Endothelial cell of umbilical vein (primary cell): ENCODE data around the gene TMEM63B. TPM values are rescaled to one million over a fixed set of nuclear protein-coding genes. Genes with fewer than 3 reads are reported as not detected.

Experiments
- BruUV-seq: library from RNA; stranded (reverse); fragments of 400-500 nt; replicated peaks from 2 replicates; lab custom pipeline; 2021; lab: Mats Ljungman, UMichigan
- CTCF ChIA-PET: fragments of 300-600, 350-600 bp; sonication (Branson Sonifier 250); formaldehyde crosslinking; loops from one replicate; lab custom pipeline; 2021; ENCODE audit warnings: antibody characterized with exemption, inconsistent platforms; lab: Charles Lee
- POLR2A ChIA-PET: fragments of 300-600, 350-600 bp; sonication (Branson Sonifier 250); formaldehyde crosslinking; loops from one replicate; lab custom pipeline; 2021; ENCODE audit warnings: antibody characterized with exemption, inconsistent platforms; lab: Charles Lee
- DNase-seq: peaks from one replicate; pipeline ENCODE4 v3.0.0-alpha.2; 2011; ENCODE audit warnings: low read depth, low spot score
- FAIRE-seq: peaks from 2 replicates; lab custom pipeline; 2011; peaks lifted over from hg19 to GRCh38; lab: Jason Lieb, UNC
- H2AFZ ChIP-seq: 2 replicates; pipeline ENCODE4 v1.6.0; 2012; ENCODE audit warnings: low read depth, low read length, control low read depth, inconsistent platforms
- H3K27ac ChIP-seq: 2 replicates; pipeline ENCODE4 v1.5.1; 2011; ENCODE audit warnings: low read depth, mild to moderate bottlenecking, control low read depth, low read length, moderate library complexity; ENCODE audit not compliant: insufficient read depth
- H3K27me3 ChIP-seq, 2 experiments: 2 replicates each; pipeline versions ENCODE4 v1.6.0 to v1.6.1; 2011; ENCODE audit warnings: low read length in 2 of 2, mixed read lengths in 1 of 2; ENCODE audit not compliant: control insufficient read depth in 2 of 2, insufficient read depth in 2 of 2
- H3K36me3 ChIP-seq, 2 experiments: 2 replicates in 1 of 2; 3 replicates in 1 of 2; pipeline ENCODE4 v1.5.1; 2011; ENCODE audit warnings: low read length in 2 of 2, mild to moderate bottlenecking in 1 of 2, moderate library complexity in 1 of 2; ENCODE audit not compliant: control insufficient read depth in 2 of 2, insufficient read depth in 2 of 2; ENCODE audit errors: extremely low read depth in 1 of 2
- H3K4me1 ChIP-seq: 3 replicates; pipeline ENCODE4 v1.5.1; 2011; ENCODE audit warnings: mild to moderate bottlenecking, low read length; ENCODE audit not compliant: control insufficient read depth, insufficient read depth; ENCODE audit errors: extremely low read depth
- H3K4me2 ChIP-seq: 2 replicates; pipeline ENCODE4 v1.6.1; 2011; ENCODE audit warnings: low read length, control low read depth, mixed read lengths; ENCODE audit not compliant: insufficient read depth
- H3K4me3 ChIP-seq, 3 experiments: fragments of 200-600 bp in 1 of 3; sonication (generic), shearing (Covaris generic) in 1 of 3; replicated peaks in 1 of 3; 2 replicates each; pipeline ENCODE4 v1.5.1; 2011 to 2016; ENCODE audit warnings: control low read depth in 3 of 3, low read length in 3 of 3, mild to moderate bottlenecking in 2 of 3, inconsistent platforms in 1 of 3, low read depth in 1 of 3, moderate library complexity in 1 of 3; ENCODE audit not compliant: insufficient read depth in 1 of 3
- H3K79me2 ChIP-seq: 2 replicates; pipeline ENCODE4 v1.6.0; 2012; ENCODE audit warnings: low read length, inconsistent platforms; ENCODE audit not compliant: control insufficient read depth, insufficient read depth
- H3K9ac ChIP-seq: replicated peaks from 2 replicates; pipeline ENCODE3; 2011; ENCODE audit warnings: low read length, control low read depth; ENCODE audit not compliant: insufficient read depth; ENCODE audit errors: extremely low read depth
- H3K9me1 ChIP-seq: replicated peaks from 3 replicates; pipeline ENCODE4 v1.6.0; 2011; ENCODE audit warnings: mild to moderate bottlenecking, low read length; ENCODE audit not compliant: control insufficient read depth, insufficient read depth; ENCODE audit errors: extremely low read depth
- H3K9me3 ChIP-seq: replicated peaks from 2 replicates; pipeline ENCODE4 v1.5.1; 2012; ENCODE audit warnings: low read length, inconsistent platforms; ENCODE audit not compliant: control insufficient read depth, insufficient read depth
- H4K20me1 ChIP-seq: replicated peaks from 2 replicates; pipeline ENCODE3; 2011; ENCODE audit warnings: mild to moderate bottlenecking, low read length; ENCODE audit not compliant: control insufficient read depth, insufficient read depth; ENCODE audit errors: extremely low read depth
- EZH2 ChIP-seq: IDR thresholded peaks from 2 replicates; pipeline ENCODE4 v1.6.1; 2012; ENCODE audit warnings: borderline replicate concordance, low read depth, mild to moderate bottlenecking, moderate library complexity, low read length, inconsistent platforms; ENCODE audit not compliant: severe bottlenecking
- FOS ChIP-seq: IDR thresholded peaks from 2 replicates; pipeline ENCODE4 v1.6.1; 2011; ENCODE audit warnings: mild to moderate bottlenecking, low read length, moderate library complexity, borderline replicate concordance; ENCODE audit not compliant: insufficient read depth
- GATA2 ChIP-seq: IDR thresholded peaks from 2 replicates; pipeline ENCODE4 v1.7.0; 2011; ENCODE audit warnings: low read depth, mild to moderate bottlenecking, moderate library complexity, mixed read lengths, low read length; ENCODE audit not compliant: insufficient read length, insufficient read depth
- JUN ChIP-seq: IDR thresholded peaks from 2 replicates; pipeline ENCODE4 v1.6.1; 2011; ENCODE audit warnings: borderline replicate concordance, low read depth; ENCODE audit not compliant: insufficient read length, insufficient read depth
- MAX ChIP-seq: IDR thresholded peaks from 2 replicates; pipeline ENCODE4 v1.6.1; 2011; ENCODE audit not compliant: insufficient read depth, insufficient read length
- MYC ChIP-seq: IDR thresholded peaks from one replicate; pipeline ENCODE4 v1.6.1; 2011; ENCODE audit warnings: mild to moderate bottlenecking, low read depth, low read length
- POLR2A ChIP-seq: IDR thresholded peaks from 2 replicates; pipeline ENCODE4 v1.6.1; 2012; ENCODE audit warnings: low read depth, mild to moderate bottlenecking, control low read depth, low read length
- POLR2AphosphoS5 ChIP-seq: IDR thresholded peaks from 2 replicates; pipeline ENCODE4 v1.6.1; 2012; ENCODE audit warnings: low read depth, mild to moderate bottlenecking, control low read depth, low read length, moderate library complexity; ENCODE audit not compliant: insufficient read depth
- dilution Hi-C: fragments of 300-500 bp; cut with MboI; formaldehyde crosslinking; loops from one replicate; pipeline ENCODE4 v1.15.0; 2019; ENCODE audit warnings: low sequenced_read_pairs; ENCODE audit not compliant: extremely low pct_ligation_motif_present
- intact Hi-C: fragments of 100-400 bp; cut with micrococcal nuclease; formaldehyde crosslinking; loops from one replicate; pipeline ENCODE4 v1.10.0; 2022
- polyA plus RNA-seq, 4 experiments: library from polyadenylated mRNA; depleted of rRNA in 3 of 4; stranded (reverse) in 3 of 4; unstranded in 1 of 4; fragments of >200 nt; gene quantifications; 2 replicates each; pipeline versions ENCODE4 v1.2.1 to v1.2.3, GENCODE V29; 2011 to 2012; ENCODE audit warnings: missing spikeins in 1 of 4
- total RNA-seq: library from RNA; stranded (reverse); gene quantifications from 2 replicates; pipeline ENCODE4 v1.2.3, GENCODE V29; 2021
- TF ChIP-seq, protein P1 (sequence below), 2 donors: IDR thresholded peaks; 1 replicate in 1 of 2; 2 replicates in 1 of 2; pipeline ENCODE4 v1.5.1; 2011; ENCODE audit warnings: low read length in 2 of 2, mild to moderate bottlenecking in 2 of 2, moderate library complexity in 2 of 2, control low read depth in 1 of 2, inconsistent platforms in 1 of 2, low read depth in 1 of 2; ENCODE audit not compliant: insufficient read depth in 1 of 2; ENCODE audit errors: extremely low read depth in 1 of 2

Gene TMEM63B
- total and polyA plus RNA-seq, 2 donors (not counting 3 experiments of a cell fraction or from before 2014, with no cell fraction given), result 49.7 to 56.1 TPM

DNA sequence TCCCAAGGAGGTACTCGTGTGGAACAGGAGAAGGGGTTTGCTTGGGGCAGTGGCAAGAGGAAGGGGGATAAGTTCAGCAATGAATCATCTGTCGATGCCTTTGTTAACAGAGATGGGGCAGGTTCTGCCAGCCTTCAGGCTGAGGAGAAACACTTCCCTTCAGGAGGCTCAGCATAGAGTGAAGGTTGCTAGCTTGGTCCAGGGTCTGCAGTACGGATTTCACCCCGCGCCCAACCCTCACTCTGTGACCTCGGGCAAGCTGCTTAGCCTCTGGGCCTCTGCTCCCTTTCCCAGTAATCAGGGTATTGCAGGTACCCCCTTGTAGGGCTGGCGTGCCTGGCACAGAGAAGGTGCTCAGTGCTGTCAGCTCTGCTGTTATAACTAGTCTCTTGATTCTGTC, 38.8 kb downstream of the TMEM63B start:
- peaks cover 2 to 28% of the 10 kb centered on the region in 2 experiments for H3K27me3 ChIP-seq
- no peak overlapping the region for H3K4me2 ChIP-seq
- no peak for FAIRE-seq
- H3K79me2 ChIP-seq, result no peaks in the 10 kb centered on the region
- no peaks in the 10 kb centered on the region for H3K4me1 ChIP-seq
- DNase-seq, result no peak
- no peak for TF ChIP-seq MAX
- no peak for TF ChIP-seq POLR2A
- TF ChIP-seq JUN, result no peak
- no peak for TF ChIP-seq GATA2
- no peak for TF ChIP-seq MYC
- TF ChIP-seq, protein P1, sequence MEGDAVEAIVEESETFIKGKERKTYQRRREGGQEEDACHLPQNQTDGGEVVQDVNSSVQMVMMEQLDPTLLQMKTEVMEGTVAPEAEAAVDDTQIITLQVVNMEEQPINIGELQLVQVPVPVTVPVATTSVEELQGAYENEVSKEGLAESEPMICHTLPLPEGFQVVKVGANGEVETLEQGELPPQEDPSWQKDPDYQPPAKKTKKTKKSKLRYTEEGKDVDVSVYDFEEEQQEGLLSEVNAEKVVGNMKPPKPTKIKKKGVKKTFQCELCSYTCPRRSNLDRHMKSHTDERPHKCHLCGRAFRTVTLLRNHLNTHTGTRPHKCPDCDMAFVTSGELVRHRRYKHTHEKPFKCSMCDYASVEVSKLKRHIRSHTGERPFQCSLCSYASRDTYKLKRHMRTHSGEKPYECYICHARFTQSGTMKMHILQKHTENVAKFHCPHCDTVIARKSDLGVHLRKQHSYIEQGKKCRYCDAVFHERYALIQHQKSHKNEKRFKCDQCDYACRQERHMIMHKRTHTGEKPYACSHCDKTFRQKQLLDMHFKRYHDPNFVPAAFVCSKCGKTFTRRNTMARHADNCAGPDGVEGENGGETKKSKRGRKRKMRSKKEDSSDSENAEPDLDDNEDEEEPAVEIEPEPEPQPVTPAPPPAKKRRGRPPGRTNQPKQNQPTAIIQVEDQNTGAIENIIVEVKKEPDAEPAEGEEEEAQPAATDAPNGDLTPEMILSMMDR (IDR thresholded peaks at IDR 0.05; ENCODE audit: extremely low read depth in 1 of 2, insufficient read depth in 1 of 2, low read depth in 1 of 2, low read length in 2 of 2), result no peak
- TF ChIP-seq EZH2, result no peak
- TF ChIP-seq FOS, result no peak
- no peak for TF ChIP-seq POLR2AphosphoS5
- H2AFZ ChIP-seq, result no peak overlapping the region
- H3K9ac ChIP-seq, result no peak overlapping the region
- no peaks in the 10 kb centered on the region for H3K9me1 ChIP-seq
- no peaks in the 10 kb centered on the region for H3K36me3 ChIP-seq
- H3K9me3 ChIP-seq, result no peaks in the 10 kb centered on the region
- intact Hi-C loops (no loop called here), dilution Hi-C loops (no loop called here)
- ChIA-PET POLR2A (no interaction called here), CTCF (no interaction called here)
- no peaks in the 10 kb centered on the region for H4K20me1 ChIP-seq
- H3K4me3 ChIP-seq, result no peak overlapping the region
- no TSS peak for BruUV-seq
- H3K27ac ChIP-seq, result no peak overlapping the region
